ENCODE results near the gene TMTC1.

- no peak for TF ChIP-seq POLR2A (IDR thresholded peaks at IDR 0.05)
- no peak for TF ChIP-seq CTCF (IDR thresholded peaks at IDR 0.05)
Measured at GRCh38 chr12:29667011-29667410, 116.7 kb downstream of the TMTC1 start.
